Measurements from ENCODE around the gene MELK.

GRCh38 chr9:36590231-36590630, 17.5 kb downstream of the MELK start:
- TF ChIP-seq CTCF (IDR thresholded peaks at IDR 0.05; ENCODE audit: poor library complexity) (no peak), EZH2phosphoT487 (IDR thresholded peaks at IDR 0.05; ENCODE audit: low read depth, severe bottlenecking, unreplicated experiment) (no peak)

Measured in hepatocyte (in vitro differentiated cells).